ENCODE measurements around the gene TEX2. TPM values are rescaled to one million over a fixed set of nuclear protein-coding genes. Genes with fewer than 3 reads are reported as not detected.
A peak's percentile ranks its signal among the peaks of the same experiment; 100 is the strongest.

The TEX2 gene
- polyA plus RNA-seq, 1 of the 3 experiments (the other 2 are of a cell fraction): 24.0 TPM

DNA sequence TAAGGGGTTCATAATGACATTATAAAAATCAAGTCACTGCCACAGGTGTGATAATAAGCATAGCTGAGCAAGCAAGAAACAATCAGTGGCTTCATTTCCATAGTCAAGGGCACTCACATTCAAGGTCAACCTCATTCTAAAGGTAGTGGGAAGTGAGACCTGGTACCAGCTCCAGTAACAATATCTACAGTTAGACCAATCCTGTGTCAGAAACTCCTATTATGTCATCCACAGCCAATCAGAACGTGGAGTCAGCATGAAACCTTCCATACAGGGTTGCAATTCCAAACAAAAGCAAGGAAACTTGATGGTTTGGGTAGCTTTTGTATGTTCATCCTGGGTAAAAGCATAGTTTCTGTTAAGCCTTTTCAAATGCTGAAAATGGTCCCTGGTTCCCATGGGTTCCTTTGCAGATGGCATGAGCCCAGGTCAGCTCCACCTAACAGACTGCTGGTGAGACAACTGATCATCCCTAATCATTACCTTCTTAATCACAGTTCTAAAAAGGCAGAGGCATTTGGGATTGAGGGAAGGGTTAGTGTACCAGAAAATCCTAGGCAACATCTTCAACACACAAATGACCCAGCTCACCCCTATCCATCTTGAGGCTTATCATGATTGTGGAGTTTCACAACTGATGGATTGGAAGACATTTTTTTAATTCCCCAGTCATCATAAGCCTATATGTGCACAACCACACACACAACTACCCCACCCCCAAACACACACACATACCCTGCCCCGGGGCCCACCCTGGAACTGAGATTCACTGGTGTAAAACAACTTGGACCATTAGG is 30.4 kb downstream of the TEX2 start (continued):
- TF ChIP-seq EZH2phosphoT487 (IDR thresholded peaks at IDR 0.05; ENCODE audit: borderline replicate concordance, low read depth) (no peak), MAX (IDR thresholded peaks at IDR 0.05; ENCODE audit: low read depth) (no peak), SMC3 (IDR thresholded peaks at IDR 0.05; ENCODE audit: low read depth, low read length) (no peak), MXI1 (IDR thresholded peaks at IDR 0.05; ENCODE audit: low read depth, low read length) (no peak), NRF1 (IDR thresholded peaks at IDR 0.05; ENCODE audit: low read depth, low read length) (no peak), TEAD4 (IDR thresholded peaks at IDR 0.05; ENCODE audit: borderline replicate concordance, insufficient read depth) (no peak)

GRCh38 chr17:64231567-64232141 is 31.4 kb downstream of the TEX2 start:
- POLR2A ChIA-PET: interaction anchor here (0.8 to 1.5 kb wide), 3 partner anchors 9 to 86 kb away, joined by 3 to 4 read pairs (median 4); no protein-coding TSS in a partner anchor
- no peaks in the 10 kb centered on the region for H4K20me1 ChIP-seq (ENCODE audit: insufficient read depth)
- TF ChIP-seq GATA2 (CRISPR knock-in tag; IDR thresholded peaks at IDR 0.05) (peak; percentile 10; the same call in 1 of the 2 replicates), POLR2AphosphoS5 (IDR thresholded peaks at IDR 0.05; ENCODE audit: low read depth, low read length) (no peak), TCF12 (IDR thresholded peaks at IDR 0.05) (peak; percentile 13; the same call in 1 of the 2 replicates)
- no peaks in the 10 kb centered on the region for H3K27me3 ChIP-seq (ENCODE audit: insufficient read depth)
- H3K9me3 ChIP-seq: no peaks in the 10 kb centered on the region
- H3K79me2 ChIP-seq (ENCODE audit: insufficient read depth): peaks cover 83% of the 10 kb centered on the region
- H3F3A ChIP-seq (replicated peaks; ENCODE audit: insufficient read depth): peaks cover 24% of the 10 kb centered on the region
- peak overlapping the region; percentile 95 to 96 for H3K27ac ChIP-seq (ENCODE audit: low read depth in 2 of 2, low read length in 1 of 2)
- no peaks in the 10 kb centered on the region for H3K9me2 ChIP-seq
- H3K9ac ChIP-seq: no peak overlapping the region
- peaks cover 0 to 6% of the 10 kb centered on the region in 2 experiments for H3K36me3 ChIP-seq (replicated peaks in 1 of 2; ENCODE audit: control insufficient read depth in 1 of 2, insufficient read depth in 2 of 2, low read length in 1 of 2)
- CTCF ChIA-PET: interaction anchor here (0.7 to 5.2 kb wide), 12 partner anchors 8 to 203 kb away, joined by 3 to 22 read pairs (median 4); no protein-coding TSS in a partner anchor
- 82% methylated on average over 6 of the region's 6 CpGs for WGBS (ENCODE audit: low lambda C conversion rate)
- H3K4me3 ChIP-seq (ENCODE audit: low read depth in 2 of 2, low read length in 1 of 2): no peak overlapping the region
- DNase-seq: no peak
- H2AFZ ChIP-seq (ENCODE audit: low read depth): no peak overlapping the region
- peaks cover 24 to 37% of the 10 kb centered on the region in 2 experiments for H3K4me1 ChIP-seq (ENCODE audit: control insufficient read depth in 1 of 2, insufficient read depth in 2 of 2, low read depth in 1 of 2, low read length in 1 of 2)
- peak overlapping the region; percentile 29 for H3K4me2 ChIP-seq

DNA sequence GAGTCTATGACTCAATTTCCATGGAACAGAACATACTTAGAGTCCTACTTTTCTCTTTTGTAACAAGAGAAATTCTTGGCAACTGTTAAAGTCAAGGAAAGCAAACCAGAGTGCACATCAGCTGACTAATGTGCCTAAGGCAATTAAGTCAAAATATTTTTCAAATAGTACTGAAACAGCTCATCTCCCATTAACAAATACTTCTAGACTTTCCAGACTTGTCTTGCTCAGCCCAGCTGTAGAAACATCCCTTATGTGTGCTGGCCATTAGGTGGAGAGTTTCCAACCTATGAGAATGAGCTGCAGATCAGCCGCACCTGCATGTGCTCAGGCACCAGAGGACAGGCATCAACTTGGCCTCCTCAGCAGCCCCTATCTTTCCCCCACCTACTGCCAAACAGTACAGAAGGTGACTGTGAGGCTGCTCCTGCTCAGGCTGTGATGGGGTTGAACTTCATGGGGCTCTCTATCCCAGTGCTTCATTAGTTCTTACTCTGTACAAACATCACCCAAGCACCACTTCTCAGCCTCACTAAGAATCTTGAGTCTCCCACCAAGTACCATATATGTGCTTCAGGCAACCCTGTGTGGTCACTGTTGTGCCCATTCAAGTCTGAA is 32.2 kb downstream of the TEX2 start:
- ChIA-PET POLR2A (no interaction called here), CTCF (interaction anchor here (0.8 to 5.2 kb wide), 9 partner anchors 9 to 202 kb away, joined by 3 to 22 read pairs (median 5); no protein-coding TSS in a partner anchor)
- WGBS (ENCODE audit: low lambda C conversion rate): 35% methylated on average over 1 of the region's 1 CpG
- no peak for DNase-seq
- peak overlapping the region; percentile 95 to 96 for H3K27ac ChIP-seq (ENCODE audit: low read depth in 2 of 2, low read length in 1 of 2)
- peaks cover 0 to 6% of the 10 kb centered on the region in 2 experiments for H3K36me3 ChIP-seq (replicated peaks in 1 of 2; ENCODE audit: control insufficient read depth in 1 of 2, insufficient read depth in 2 of 2, low read length in 1 of 2)
- H3K9ac ChIP-seq: peak overlapping the region; percentile 21; the same call in 1 of the 2 replicates
- no peaks in the 10 kb centered on the region for H3K9me3 ChIP-seq
- H3K9me2 ChIP-seq: no peaks in the 10 kb centered on the region
- peaks cover 83% of the 10 kb centered on the region for H3K79me2 ChIP-seq (ENCODE audit: insufficient read depth)
- no peaks in the 10 kb centered on the region for H4K20me1 ChIP-seq (ENCODE audit: insufficient read depth)
- no peaks in the 10 kb centered on the region for H3K27me3 ChIP-seq (ENCODE audit: insufficient read depth)
- H3K4me3 ChIP-seq (ENCODE audit: low read depth in 2 of 2, low read length in 1 of 2): no peak overlapping the region
- peak overlapping the region; percentile 56 for H3K4me2 ChIP-seq
- H3F3A ChIP-seq (replicated peaks; ENCODE audit: insufficient read depth): peaks cover 24% of the 10 kb centered on the region
- peaks cover 24 to 37% of the 10 kb centered on the region in 2 experiments for H3K4me1 ChIP-seq (ENCODE audit: control insufficient read depth in 1 of 2, insufficient read depth in 2 of 2, low read depth in 1 of 2, low read length in 1 of 2)
- H2AFZ ChIP-seq (ENCODE audit: low read depth): no peak overlapping the region
- TF ChIP-seq FOXM1 (IDR thresholded peaks at IDR 0.05; ENCODE audit: low read depth): peak; percentile 88
- TF ChIP-seq FOSL2 (IDR thresholded peaks at IDR 0.05; ENCODE audit: borderline replicate concordance, low read depth): peak; percentile 94
- TF ChIP-seq EZH2phosphoT487 (IDR thresholded peaks at IDR 0.05; ENCODE audit: borderline replicate concordance, low read depth): no peak
- peak; percentile 72 to 96 for TF ChIP-seq EP300 (IDR thresholded peaks at IDR 0.05; ENCODE audit: borderline replicate concordance in 1 of 2, low read depth in 1 of 2, low read length in 1 of 2)
- no peak for TF ChIP-seq RFX5 (IDR thresholded peaks at IDR 0.05; ENCODE audit: low read length)
- peak; percentile 98 for TF ChIP-seq TCF12 (IDR thresholded peaks at IDR 0.05)
- 0 out of 2 replicates have a peak, but pooled peaks have one; percentile 6 for TF ChIP-seq SMC3 (IDR thresholded peaks at IDR 0.05; ENCODE audit: low read depth, low read length)
- TF ChIP-seq RXRA (IDR thresholded peaks at IDR 0.05; ENCODE audit: borderline replicate concordance, low read depth): peak; percentile 74; the same call in 1 of the 2 replicates
- TF ChIP-seq GABPA (IDR thresholded peaks at IDR 0.05; ENCODE audit: low read depth): no peak
- peak; percentile 72 for TF ChIP-seq MAX (IDR thresholded peaks at IDR 0.05; ENCODE audit: low read depth)
- TF ChIP-seq, protein P1, sequence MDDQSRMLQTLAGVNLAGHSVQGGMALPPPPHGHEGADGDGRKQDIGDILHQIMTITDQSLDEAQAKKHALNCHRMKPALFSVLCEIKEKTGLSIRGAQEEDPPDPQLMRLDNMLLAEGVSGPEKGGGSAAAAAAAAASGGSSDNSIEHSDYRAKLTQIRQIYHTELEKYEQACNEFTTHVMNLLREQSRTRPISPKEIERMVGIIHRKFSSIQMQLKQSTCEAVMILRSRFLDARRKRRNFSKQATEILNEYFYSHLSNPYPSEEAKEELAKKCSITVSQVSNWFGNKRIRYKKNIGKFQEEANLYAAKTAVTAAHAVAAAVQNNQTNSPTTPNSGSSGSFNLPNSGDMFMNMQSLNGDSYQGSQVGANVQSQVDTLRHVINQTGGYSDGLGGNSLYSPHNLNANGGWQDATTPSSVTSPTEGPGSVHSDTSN (IDR thresholded peaks at IDR 0.05): peak; percentile 98
- no peak for TF ChIP-seq CHD2 (IDR thresholded peaks at IDR 0.05; ENCODE audit: low read length, partially characterized antibody)
- no peak for TF ChIP-seq USF2 (IDR thresholded peaks at IDR 0.05; ENCODE audit: borderline replicate concordance, low read depth, low read length)
- peak; percentile 97 for TF ChIP-seq NFIC (IDR thresholded peaks at IDR 0.05; ENCODE audit: borderline replicate concordance)
